Omental fat pad (tissue), 4 donors: ENCODE measurements around the gene LPCAT2. TPM values are rescaled to one million over a fixed set of nuclear protein-coding genes. Genes with fewer than 3 reads are reported as not detected.

Experiments used
- ATAC-seq: fragments of 150-250 bp; one replicate; pipeline ENCODE4 v1.9.1; 2016; ENCODE audit warnings: mild to moderate bottlenecking, moderate library complexity; ENCODE audit not compliant: low FRiP score
- DNase-seq: peaks from one replicate; pipeline ENCODE4 v3.0.0-alpha.2; 2019; ENCODE audit warnings: low spot score
- total RNA-seq, 4 donors: library from RNA; depleted of rRNA; stranded (reverse); fragments of >200 nt; gene quantifications; one replicate each; pipeline ENCODE4 v1.1.0, GENCODE V29; 2016
- TF ChIP-seq, protein P1 (sequence below), 3 donors: fragments of 450-650 bp; IDR thresholded peaks; one replicate each; pipeline ENCODE4 v1.5.1; 2016 to 2017; ENCODE audit warnings: antibody characterized with exemption in 3 of 3, mild to moderate bottlenecking in 3 of 3, moderate library complexity in 2 of 3

LPCAT2 gene
- total RNA-seq, 4 donors from 2014 or later, result 9.6 to 20.5 (median 15.9) TPM

DNA sequence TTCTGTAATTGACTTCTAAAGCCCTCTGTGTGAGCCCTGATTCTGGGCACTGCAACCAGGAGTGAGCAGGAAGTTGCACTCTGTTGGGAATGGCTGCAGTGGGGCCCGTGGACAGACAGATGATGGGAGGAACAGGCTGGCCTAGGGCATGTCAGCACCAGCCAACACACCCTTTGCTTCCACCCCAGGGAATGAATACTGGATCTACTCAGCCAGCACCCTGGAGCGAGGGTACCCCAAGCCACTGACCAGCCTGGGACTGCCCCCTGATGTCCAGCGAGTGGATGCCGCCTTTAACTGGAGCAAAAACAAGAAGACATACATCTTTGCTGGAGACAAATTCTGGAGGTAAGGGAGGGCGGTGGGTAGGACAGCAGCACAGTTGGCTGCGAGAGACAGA is 10.8 kb upstream of the LPCAT2 start:
- DNase-seq (no peak), ATAC-seq (no peak)
- TF ChIP-seq, protein P1, sequence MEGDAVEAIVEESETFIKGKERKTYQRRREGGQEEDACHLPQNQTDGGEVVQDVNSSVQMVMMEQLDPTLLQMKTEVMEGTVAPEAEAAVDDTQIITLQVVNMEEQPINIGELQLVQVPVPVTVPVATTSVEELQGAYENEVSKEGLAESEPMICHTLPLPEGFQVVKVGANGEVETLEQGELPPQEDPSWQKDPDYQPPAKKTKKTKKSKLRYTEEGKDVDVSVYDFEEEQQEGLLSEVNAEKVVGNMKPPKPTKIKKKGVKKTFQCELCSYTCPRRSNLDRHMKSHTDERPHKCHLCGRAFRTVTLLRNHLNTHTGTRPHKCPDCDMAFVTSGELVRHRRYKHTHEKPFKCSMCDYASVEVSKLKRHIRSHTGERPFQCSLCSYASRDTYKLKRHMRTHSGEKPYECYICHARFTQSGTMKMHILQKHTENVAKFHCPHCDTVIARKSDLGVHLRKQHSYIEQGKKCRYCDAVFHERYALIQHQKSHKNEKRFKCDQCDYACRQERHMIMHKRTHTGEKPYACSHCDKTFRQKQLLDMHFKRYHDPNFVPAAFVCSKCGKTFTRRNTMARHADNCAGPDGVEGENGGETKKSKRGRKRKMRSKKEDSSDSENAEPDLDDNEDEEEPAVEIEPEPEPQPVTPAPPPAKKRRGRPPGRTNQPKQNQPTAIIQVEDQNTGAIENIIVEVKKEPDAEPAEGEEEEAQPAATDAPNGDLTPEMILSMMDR (IDR thresholded peaks at IDR 0.05), result no peak

DNA sequence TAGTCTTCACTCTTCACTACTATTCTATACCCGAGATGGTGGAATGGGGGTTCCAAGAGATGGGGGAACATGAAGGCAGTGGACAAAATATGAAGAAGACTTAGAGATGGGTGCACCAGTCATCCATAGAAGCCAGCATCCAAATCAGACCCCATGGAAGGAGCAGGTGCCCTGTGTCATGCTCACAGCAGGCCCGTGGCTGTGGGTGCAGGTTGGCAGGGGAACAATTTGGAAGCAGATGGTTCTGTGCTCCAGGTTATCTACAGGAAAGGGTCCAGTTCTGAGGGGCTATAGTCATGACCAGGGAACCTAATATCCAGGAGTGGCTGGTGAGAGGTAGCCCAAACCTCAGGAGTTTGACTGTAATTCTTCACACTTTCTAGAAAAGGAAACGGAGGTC is 9.6 kb upstream of the LPCAT2 start:
- TF ChIP-seq, protein P1 (IDR thresholded peaks at IDR 0.05), result no peak
- DNase-seq (no peak), ATAC-seq (no peak)

DNA sequence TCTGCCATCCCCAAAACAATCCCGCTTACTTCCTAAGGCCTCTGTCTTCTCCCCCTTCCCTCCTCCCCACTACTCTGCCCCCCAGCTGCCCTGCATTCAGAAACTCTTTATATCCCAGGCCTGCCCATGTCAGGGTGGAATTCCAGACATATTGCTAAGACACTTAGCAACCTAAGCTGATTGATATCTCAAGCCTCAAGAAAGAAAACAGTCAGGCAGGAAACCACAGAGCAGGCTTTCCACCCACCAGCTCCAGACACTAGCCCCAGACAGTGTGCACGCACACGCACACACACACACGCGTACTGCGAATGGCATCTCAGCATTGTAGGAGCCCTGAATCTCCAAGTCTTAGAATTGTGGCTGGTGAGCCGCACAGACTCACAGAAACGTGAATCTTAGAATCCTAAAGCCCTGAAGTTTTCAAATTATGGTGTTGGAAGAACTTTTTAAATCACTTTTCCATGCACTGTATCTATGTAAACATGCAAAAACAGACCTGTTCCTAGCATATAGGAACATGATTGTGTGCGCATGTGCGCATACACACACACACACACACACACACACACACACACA is 8.8 kb upstream of the LPCAT2 start:
- TF ChIP-seq, protein P1 (IDR thresholded peaks at IDR 0.05), result no peak
- DNase-seq (no peak), ATAC-seq (no peak)

DNA sequence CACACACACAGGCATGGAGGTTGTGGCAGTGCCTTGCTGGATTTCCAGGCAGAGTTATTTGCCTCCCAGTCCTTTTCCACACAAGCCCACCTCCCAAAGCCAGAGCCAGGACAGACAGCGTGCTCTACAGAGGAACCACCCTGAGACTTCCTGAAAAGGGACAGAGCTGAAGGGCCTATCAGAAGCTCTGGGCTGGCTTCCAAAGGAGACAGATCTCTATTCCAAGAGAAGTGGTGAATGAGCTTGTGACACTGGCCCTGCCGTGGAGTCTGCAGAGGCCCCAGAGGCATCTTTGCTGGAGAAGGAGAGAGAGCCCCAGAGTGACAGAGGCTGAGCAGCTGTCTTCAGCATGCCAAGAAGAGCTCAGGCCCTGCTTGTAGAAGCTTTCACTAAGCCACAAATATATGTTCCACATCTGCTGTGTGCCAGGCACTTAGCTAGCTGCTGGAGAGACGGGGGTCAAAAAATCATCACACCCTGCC is 8.3 kb upstream of the LPCAT2 start:
- DNase-seq, result no peak
- no peak for ATAC-seq

DNA sequence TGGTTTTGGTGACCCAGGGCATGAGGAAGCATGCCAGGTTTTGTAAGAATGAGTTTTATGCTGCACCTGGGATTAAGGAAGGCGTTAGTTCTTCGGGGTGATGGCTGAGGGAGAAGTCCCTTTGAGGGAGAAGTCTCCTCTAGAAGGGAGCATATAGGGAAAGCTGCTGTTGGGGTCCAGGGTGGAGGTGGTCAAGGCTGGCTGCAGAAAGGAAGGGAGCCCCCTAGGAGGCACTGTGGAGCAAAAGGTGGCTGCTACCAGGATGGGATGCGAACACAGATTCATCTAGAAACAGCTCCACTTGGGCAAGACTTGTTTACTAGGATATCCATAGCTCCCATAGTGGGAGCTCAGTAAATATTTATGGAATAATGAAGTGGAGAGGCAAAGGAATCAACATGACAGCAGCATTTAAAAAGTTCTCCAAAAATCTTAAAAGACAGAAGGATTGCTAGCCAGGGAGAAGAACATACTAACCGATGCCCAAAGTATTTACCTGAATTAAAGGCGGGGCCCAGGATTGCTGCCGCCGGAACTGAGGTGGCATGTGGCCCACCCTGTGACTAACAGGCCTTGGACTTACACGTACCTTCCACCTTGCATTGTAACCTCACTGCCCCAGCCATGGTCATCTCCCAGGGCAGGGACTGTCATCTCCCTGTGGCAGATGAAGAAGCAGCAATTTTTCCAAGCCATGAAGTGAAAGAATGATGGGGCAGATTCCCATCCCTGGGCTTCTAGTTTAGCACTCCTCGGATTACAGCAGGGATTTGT is 7.1 kb upstream of the LPCAT2 start:
- TF ChIP-seq, protein P1 (IDR thresholded peaks at IDR 0.05), result no peak
- ATAC-seq, result no peak
- DNase-seq, result no peak

More for the DNA sequence above, 8.3 kb upstream of the LPCAT2 start:
- TF ChIP-seq, protein P1 (IDR thresholded peaks at IDR 0.05), result no peak

DNA sequence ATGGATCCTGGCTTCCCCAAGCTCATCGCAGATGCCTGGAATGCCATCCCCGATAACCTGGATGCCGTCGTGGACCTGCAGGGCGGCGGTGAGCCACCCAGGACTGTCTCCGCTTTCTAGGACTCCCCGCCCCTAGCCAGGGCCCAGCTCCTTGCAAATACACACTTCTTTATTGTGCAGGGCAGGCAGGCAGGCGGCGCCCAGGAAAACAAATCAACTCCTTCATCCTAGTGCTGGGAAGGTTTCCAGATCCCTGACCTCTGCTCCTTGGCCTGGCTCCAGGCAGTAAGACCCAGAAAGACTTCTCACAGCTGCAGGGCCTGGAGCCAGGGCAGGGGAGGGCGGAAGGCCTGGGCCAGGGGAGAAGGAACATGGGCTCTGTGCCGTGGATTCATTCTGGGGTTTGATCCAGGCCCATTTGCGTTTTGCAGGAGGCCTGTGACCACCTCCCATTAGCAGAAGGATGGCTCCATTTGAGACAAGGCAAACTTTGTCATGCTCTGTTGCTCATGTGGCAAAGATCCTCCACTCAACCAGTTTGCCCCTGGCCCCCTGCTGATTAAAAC is 6.0 kb upstream of the LPCAT2 start:
- TF ChIP-seq, protein P1 (IDR thresholded peaks at IDR 0.05), result no peak
- peak; percentile 80 for ATAC-seq
- DNase-seq, result no peak
